T-helper 2 cell (primary cell): ENCODE results near the gene TDP1.

Experiments used
- DNase-seq, 5 experiments: peaks; one replicate each; pipeline versions ENCODE4 v3.0.0 to v3.0.0-alpha.2; 2012 to 2022
- total RNA-seq, 2 donors: gene quantifications; one replicate each; lab custom pipeline; 2026; lab: John Stamatoyannopoulos, UW

Gene TDP1
- total RNA-seq: 43.6 to 70.4 reads per million in 2 donors

DNA sequence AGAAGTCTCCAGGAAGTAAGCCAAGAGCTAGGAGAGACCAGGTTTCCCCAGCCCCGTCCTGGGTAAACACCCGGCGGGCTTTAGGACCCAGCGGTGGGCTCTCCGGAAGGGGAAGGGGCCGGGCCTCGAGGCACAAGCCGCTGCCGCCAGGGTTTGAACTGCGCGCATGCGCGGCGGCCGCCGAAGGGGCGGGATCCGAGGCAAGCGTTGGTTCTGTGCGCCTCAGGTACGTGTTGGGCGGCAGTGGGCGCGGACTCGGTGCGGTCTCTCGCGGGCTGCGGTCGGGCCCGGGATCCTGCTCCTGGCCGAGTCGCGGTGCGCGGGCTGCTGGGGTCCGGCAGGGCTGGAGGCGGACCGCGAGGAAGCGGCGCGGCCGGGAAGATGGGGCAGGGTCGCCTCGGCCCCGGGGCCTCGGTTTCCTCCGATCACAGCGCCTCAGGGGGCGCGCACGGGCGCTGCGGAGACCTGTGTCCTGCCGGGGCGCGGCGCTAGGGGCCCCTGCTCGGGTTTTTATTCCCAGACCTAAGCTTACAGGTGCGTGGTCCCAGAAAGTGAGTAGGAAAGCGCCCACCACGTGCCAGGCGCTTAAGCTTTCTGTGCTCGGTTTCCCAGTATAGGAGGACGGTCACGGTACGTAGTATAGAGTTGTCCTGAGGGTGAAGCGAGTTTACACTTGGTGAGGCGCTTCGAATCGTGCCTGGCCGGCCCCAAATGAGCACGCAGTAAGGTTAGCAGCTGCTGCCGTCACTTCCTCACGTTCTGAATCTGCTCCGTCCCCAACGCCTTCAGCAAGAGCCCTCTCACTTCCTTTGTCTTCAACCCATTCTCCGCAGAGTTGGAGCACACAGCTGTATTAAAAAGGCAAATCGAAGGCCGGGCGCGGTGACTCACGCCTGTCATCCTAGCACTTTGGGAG, at the start of gene TDP1:
TDP1 (plus strand) TSS at position 183 of the 916 bp plus-strand sequence. CDS start 7,188 bp downstream, outside the sequence.
- peak; percentile 95 to 97 (median 96) for DNase-seq

DNA sequence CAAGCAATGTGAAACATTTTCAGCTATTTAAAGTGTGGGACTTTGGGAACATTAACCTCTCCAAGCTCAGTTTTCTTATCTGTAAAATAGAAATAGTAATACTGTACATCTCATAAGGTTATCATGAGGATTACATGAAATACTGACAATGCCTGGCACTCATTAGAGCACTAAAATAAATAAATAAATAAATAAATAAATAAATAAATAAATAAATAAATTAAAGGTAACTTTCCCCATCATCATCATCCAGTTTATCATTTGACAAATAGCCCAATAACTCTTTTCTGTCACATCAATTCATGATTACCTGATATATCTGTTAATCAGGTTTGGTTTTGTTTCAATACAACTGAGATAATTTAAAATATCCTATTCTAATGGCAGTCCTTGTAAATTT, 49.7 kb upstream of the TDP1 start:
- DNase-seq: no peak

DNA sequence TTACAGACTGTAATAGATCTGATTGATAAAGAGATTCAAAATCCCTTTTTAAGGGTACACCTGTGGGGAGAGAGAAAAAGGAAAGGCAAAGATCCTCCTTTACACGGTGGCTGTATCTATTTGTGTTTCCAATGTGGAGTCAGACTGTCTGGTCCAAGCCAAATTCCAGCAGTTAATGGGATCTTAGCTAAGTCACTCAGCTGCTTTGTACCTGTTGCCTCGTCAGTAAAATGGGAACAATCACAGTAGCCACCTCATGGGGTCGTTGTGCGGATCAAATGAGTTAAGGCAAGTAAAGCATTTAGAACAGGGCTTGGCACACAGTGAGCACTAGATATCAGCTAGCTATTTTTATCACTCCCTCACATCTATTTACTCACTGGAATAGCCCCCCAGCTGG, 48.1 kb upstream of the TDP1 start:
- no peak for DNase-seq

DNA sequence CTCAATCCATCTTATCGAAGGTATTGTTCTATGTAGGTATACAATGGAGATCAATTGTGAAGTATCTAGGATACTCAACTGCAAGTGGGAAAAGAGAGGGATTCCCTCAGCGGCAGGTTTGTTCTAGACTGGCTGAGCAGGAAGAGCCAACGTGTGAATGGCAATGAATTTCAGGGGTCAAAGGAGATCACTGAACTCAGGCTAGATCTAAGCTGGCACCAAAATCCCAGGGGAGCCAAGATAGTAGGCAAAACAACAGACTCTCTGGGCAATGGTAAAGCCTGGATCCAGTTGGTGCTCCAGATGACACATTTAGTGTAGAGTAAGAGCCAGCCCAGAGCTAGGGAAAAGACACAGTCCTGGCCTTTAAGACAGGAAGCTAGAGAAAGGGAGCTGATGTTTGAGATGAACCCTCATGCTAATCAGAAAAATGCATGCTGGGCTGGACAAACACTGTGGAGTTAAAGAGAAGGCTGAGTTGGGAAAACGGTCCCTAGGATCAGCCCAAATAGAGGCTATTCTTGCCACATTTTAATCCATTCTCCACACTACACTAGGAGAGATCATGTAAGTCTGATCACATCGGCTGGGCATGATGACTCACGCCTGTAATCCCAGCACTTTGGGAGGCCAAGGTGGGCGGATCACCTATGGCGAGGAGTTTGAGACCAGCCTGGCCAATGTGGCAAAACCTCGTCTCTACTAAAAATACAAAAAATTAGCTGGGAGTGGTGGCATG, 46.8 kb upstream of the TDP1 start:
- DNase-seq: no peak

DNA sequence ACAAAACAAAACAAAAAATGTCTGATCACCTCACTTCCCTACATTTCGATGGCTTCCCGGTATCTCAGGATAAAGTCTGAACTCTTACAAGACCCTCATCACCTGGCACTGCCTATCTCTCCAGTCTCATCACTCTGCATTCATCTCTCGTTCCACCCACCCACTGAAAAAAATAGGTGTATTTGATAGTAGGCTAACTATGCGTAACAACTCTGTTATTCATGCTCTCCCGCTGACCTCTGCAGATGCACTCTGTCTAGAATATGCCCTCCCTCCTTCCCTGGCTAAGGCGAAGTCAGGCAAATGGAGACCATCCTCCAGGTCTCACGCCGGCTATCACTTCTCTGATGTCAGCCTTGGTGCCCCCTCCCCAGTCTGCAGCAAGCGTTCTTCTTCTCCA, 46.1 kb upstream of the TDP1 start:
- DNase-seq: no peak

DNA sequence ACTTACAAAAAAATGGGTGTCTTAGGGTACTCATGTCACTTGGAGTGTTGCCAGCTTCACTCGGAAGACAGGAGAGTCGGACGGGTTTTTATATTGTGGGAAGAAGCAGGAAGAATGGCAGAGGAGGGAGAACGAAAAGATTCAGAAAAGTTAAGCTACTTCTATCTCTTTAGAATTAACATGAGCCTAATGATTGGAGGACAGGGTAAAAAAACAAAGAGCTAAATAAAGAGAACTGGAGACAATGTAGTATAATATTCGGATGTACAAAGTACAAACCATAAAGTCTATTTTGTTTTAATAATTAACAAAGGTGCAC, 45.1 kb upstream of the TDP1 start:
- DNase-seq: no peak

DNA sequence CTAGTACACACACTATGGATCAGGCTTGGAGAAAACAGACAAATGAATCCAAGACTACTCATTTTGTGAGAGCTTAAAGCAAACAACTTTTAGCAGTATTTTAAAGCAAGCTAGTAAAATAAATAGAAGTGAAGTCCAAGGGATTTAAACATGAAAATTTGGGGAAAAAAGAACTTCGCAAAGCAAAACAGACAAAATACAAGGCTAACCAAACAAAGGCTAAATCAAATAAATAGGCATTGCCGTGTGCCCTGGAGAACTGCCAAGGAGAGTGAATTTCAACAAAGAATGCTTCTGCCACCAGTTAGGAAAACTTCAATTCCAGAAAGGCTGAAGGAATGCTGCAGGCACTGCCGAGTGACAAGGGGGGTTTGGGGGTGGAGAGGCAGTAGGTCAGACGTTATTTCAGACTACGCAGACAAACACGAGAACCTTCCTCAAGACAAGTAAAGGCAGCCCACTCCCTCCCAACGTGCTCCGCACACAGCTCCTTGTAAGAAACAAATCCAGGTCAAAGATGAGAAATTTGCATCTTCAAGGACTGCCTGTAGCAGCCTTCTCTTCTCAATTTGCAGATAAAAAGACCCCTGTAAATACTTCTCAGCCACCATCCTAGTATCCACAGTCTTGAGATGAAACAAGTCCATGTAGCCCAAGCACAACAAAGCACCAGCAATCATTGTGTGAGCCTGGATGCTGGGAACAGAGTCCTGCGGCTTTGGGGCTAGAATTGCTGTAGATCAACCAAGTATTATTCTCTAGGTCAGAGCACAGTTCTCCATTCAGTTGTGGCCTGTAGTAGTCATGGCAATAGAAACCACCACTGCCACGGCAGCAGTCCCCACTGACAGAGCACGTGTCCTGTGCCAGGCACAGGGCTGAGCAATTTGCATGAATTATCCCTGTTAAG, 44.5 kb upstream of the TDP1 start:
- DNase-seq: peak in 1 of 5 experiments; percentile 11

DNA sequence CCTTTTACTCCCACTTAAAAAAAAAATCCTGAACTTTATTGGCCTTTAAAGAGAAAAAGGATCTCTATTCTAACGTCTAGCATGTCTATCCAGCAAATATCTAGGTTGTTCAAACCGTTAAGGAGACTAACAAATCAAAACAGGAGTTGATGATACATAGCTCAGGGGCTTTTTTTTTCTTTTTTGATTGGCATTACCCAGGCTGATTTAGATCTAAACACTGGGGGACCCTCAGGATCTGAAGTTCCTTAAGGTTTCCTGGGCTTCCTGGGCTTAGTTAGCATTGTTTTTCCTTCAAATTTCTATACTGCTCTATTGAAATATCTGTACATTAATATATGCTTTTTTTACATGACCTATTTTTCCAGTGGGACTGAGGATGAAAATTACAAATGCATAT, 43.5 kb upstream of the TDP1 start:
- no peak for DNase-seq

DNA sequence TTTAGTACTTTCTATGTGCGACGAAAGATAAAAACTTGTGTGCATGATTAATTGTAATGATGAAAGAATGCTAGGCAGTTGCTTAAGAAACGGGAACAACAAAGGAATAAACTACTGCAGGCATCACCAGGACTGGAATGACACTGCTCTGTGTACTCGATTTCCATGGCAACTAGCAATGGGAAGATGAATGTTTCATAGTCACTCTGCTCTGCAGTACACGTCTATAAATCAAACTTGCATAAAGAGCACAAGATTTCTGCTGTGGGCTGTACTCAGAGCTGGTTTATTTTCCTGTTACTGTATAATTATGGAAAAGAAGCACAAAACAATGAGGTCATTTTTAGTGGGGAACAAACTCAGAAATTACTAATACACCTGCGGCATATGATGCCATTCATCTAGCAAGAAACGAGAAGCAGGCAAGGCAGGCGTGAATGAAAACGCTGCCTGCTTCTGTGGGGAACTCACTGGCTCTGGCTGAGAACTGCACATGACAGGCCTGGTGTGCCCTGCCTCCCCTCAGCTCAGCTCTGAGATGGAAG, 43.0 kb upstream of the TDP1 start:
- no peak for DNase-seq

DNA sequence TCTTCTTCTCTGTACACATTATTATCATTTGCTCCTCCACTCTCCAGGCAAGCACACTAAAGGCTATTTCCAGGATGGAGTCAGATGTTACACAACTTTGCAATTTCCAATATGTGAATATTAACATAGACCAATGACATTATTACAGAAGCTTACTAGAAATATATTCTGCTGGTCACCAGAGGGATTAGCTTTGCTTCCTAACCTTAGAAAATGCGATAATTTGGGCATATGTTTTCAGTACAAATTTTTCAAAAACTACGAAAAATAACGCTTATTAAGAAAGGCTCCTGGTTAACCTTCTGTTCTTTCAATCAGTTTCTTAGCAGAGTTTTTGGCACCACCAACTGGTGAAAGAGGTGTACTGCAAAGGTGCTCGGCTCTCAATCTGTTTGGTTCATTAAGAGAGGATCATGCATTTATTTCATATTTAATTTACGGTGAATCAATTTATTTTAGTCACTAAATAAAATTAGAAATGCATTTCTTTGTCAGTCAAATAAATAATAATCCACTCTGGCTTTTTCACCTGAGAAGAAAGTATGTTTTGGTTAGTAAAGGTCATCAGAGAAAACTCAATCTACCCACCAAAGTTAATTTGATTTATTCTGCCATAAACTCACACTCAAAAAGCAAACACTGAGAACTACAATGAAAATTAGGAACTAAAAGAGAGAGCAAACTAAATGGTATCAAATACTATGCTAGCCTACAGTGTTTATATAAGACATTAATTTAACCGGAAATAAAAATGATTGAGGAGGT, 40.4 kb upstream of the TDP1 start:
- peak in 4 of 5 experiments; percentile 28 to 58 (median 36) for DNase-seq

DNA sequence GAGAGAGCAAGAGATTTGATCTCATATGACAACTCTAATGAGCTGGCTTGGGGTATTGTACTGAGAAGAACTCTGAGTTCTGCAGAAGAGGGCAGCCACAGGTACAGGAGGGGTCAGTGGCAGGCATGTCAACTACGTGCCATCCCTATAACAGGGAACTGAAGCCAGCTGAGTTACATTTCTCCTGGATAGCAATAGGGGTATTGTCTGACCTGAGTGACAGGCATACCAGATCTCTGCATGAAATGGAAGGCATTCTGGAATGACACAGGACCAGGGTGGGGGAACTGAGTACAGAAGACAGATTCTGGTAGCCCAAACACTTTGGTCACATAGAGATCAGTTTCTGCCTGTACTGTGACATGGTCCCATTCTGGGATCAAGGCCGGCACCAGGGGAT, 37.0 kb upstream of the TDP1 start:
- no peak for DNase-seq

DNA sequence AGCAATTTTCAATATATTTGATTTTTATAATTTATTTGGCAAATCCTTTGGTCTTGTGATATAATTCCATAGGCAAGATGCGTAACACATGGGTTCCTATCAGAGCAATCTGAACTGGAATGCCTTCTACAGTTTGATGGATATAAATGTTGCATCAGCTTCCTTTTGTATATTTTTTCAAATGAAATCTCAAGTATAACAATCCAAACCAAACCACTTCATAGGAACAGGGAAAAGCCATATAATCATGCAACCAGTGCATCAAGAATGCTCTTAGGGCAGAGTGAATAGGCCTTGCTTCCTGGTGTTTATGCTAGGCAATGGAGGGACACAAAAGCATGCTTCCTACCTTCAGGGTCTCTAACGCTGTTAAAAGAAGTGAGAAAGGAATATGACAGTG, 35.7 kb upstream of the TDP1 start:
- DNase-seq: no peak

DNA sequence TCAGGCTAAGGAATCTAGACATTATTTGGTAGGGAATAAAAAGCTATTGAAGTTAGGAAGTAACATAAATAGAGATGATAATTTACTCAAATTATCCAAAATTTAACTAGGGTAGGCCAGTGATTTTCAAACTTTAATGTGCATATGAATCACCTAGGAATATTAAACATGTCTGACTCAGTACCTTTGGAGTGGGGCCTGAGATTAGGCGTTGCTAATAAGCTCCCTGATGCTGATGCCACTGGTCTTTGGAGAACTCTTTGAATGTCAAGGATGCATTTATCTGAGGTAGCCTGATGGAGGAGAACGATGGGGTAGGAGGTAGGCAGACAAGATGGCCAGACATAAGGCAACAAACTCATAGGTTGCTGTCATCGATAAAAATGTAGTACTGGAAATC, 34.4 kb upstream of the TDP1 start:
- no peak for DNase-seq

DNA sequence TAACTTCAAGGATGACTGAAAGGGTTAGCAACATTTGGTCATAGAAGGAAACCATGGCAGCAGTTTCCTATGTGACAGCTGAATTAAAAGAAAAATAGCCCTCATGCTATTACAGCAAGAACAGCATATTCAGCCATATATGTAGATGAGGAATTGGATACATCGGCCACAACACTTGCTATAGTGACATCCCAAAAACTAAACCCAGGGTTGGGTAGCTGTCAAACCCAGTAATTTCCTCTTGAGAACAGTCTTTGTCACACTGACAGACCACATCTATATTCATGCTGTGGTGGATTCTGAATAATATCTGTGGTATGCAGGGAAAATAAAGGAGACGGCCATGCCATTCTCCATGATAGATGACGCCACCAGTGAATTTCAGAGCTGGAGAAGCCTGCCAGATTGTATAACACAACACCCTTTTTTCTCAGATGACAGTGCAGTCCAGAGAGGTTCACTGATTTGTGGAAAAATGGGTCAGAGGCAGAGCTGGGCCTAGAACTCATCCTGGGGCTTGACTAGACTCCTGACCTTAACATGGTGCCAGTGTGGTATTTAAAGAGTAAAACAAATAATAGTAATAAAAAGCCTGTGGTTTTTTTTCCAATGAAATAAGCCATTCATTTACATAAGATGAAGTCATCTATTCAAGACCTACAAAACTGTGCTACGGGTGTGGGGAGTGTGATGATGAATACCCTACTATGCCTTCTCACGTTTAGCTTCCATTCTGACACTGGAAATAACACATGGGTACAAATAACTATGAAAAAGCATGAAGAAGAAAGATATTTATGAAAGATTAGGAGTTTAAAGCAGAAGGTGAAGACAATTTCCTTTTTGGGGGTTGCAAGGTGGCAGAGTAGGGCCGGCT, 33.5 kb upstream of the TDP1 start:
- DNase-seq: no peak

DNA sequence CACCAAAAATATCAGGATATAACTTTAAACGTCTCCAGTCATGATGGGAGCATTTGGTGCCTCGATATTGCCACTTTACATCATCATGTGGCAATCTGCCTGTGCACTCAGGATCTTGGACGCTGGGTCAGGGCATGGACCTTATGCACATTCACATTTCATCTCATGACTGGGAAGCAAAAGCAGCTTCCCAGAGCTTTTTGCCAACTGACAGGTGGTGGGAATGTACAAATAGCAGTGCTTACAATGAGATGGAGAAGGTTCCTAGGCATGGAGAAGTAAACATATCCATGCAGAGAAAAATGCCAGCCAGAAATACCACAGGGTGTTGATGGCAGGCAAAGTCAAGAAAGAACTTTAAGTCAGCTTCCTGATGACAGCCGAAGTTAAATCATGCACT, 31.5 kb upstream of the TDP1 start:
- no peak for DNase-seq

DNA sequence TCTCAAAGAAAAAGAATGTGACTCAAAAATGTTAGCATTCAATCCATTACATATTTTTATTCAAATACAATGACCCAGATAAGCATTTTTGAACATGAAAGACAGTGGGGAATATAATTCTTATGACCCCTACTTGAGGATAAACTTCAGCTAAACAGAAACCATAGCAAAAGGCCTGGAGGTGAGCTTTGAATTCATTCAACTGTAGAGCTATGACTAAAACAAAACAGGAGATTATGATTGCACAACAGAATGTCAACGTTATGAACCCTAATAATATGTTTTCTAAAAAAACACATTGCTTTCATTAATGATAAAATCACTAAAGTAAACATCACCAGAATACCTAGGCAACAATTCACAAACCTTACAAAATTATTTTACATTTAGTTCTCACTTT, 29.0 kb upstream of the TDP1 start:
- DNase-seq: no peak

DNA sequence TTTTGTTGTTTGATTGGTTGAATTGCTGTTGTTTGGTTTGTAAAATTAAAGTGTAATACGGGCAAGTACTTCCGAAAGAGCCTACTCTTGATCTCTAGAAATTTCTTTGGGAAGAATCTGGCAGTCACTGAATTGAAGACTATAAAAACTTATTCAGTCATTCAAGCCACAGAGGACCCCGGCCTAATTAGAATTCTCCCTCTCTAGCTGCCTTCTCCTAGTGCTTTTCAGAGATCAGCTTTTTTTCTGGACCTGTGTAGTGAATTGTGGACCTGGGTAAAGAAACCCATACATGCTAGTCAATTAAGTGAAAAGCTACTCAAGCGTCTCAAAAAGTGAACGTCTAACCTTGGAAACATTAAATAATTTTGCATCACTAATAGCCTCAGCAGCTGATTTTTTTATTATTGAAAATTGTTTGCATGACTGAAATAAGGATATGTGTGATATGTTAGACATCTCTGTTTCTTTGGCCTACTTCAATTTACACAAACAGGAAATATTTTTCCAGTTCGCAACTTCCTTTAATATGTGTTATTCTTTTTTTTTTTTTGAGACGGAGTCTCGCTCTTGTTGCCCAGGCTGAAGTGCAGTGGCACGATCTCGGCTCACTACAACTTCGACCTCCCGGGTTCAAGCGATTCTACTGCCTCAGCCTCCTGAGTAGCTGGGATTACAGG, 28.4 kb upstream of the TDP1 start:
- DNase-seq: no peak

DNA sequence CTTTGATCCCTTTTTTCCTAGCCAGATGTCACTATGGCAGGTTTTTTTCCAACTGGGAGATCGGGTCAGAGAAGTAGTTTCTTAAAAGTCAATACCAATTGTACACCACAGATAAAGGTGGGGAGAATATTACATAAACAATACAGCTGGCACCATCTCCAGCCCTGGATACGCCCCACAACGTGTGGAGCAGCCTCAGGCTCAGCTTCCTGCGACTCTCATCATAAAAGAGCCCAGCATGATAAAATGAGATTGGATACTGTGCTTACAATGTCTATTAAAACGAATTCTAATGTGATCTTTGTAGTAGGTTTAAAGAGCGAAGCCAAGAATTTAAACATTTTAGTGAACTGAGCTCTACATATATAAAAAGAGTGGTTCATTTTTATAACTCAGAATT, 22.7 kb upstream of the TDP1 start:
- DNase-seq: no peak

DNA sequence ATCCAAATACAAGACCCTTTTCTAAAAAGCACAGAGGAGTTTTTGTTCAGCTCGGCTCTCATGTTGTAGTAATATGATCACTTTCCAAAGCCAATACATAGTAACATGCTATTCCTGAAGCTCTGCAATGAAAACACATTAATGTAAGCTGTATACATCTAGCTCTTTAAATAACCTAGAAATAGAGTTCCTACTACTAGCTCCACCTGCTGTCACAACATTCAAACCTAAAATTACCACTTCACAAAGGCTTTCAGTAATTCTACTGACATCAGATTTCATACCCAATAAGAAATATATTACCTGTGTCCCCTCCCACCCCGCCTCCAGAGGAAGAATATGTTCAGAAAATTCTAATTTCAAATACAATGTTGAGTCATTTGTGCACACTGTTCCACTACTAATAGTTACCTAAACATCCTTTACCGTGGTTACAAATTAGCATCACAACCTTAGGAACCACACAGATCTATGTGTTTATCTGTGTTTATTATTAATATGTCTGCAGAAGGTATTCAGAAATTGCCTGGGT, 19.0 kb upstream of the TDP1 start:
- peak in 1 of 5 experiments; percentile 14 for DNase-seq

DNA sequence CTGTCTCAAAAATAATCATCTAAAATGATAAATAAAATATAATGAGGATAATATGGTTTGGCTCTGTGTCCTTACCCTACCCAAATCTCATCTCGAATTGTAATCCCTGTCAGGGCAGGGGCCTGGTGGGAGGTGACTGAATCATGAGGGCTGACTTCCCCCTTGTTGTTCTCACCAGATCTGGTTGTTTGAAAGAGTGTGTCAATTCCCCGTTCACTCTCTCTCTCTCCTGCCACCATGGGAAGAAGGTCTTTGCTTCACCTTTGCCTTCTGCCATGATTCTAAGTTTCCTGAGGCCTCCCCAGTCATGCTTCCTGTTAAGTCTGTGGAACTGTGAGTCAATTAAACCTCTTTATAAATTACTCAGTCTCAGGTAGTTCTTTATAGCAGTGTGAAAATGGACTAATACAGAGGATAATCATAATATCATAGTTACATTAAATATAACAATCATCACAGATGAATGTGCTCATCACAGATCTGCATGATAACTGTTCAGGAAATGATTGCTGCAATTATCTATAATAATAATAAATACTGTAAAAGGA, 13.8 kb upstream of the TDP1 start:
- DNase-seq: no peak
